Adrenal gland (tissue), 5 donors: ENCODE measurements around the gene C3orf22.

ENCODE experiments used
- POLR2A ChIP-seq, 2 donors: fragments of 450-650 bp; IDR thresholded peaks; one replicate each; pipeline ENCODE4 v1.6.1; 2017; ENCODE audit warnings: antibody characterized with exemption in 2 of 2, mild to moderate bottlenecking in 2 of 2, moderate library complexity in 1 of 2
- TF ChIP-seq, protein P1 (sequence below), 6 experiments: fragments of 450-650 bp in 4 of 6; fragments of 200-600 bp in 2 of 6; sonication (generic) in 1 of 6; IDR thresholded peaks; 1 replicate in 5 of 6; 2 replicates in 1 of 6; pipeline versions ENCODE4 v1.5.1 to v1.8.0; 2016 to 2021; ENCODE audit warnings: antibody characterized with exemption in 6 of 6, mild to moderate bottlenecking in 2 of 6, moderate library complexity in 1 of 6
- donor health status: DM: no; HTN: no; CAD: no.

DNA sequence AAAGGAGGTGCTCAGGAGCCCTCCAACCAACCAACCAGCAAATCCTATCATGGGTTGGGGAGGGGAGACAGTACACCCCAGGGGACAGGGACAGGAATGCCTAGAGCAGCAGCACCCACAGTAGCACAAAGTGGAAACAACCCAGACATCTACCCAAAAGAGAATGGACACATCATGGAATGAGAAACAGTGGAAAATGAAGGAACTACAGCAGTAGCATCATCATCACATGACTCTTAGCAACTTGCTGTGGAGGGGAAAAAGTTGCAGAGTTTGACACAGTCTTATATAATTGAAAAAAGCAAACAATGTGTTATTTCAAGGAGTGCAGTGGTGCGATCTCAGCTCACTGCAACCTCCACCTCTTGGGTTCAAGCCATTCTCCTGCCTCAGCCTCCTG, 11.0 kb downstream of the C3orf22 start:
- TF ChIP-seq, protein P1, sequence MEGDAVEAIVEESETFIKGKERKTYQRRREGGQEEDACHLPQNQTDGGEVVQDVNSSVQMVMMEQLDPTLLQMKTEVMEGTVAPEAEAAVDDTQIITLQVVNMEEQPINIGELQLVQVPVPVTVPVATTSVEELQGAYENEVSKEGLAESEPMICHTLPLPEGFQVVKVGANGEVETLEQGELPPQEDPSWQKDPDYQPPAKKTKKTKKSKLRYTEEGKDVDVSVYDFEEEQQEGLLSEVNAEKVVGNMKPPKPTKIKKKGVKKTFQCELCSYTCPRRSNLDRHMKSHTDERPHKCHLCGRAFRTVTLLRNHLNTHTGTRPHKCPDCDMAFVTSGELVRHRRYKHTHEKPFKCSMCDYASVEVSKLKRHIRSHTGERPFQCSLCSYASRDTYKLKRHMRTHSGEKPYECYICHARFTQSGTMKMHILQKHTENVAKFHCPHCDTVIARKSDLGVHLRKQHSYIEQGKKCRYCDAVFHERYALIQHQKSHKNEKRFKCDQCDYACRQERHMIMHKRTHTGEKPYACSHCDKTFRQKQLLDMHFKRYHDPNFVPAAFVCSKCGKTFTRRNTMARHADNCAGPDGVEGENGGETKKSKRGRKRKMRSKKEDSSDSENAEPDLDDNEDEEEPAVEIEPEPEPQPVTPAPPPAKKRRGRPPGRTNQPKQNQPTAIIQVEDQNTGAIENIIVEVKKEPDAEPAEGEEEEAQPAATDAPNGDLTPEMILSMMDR (IDR thresholded peaks at IDR 0.05): no peak
- TF ChIP-seq POLR2A (IDR thresholded peaks at IDR 0.05): no peak
